GM19397 (cell line): Measurements from ENCODE around the gene AZIN2.

Experiments
- ATAC-seq: cut with Tn5 transposase; IDR thresholded peaks from one replicate; pipeline ENCODE4 v1.9.1; 2021; ENCODE audit warnings: mild to moderate bottlenecking, moderate library complexity; ENCODE audit not compliant: unreplicated experiment

The AZIN2 gene

GRCh38 chr1:33149453-33150190 is 68.7 kb downstream of the AZIN2 start:
- ATAC-seq = no peak

GRCh38 chr1:33150522-33150921 is 69.6 kb downstream of the AZIN2 start:
- ATAC-seq = no peak

- ATAC-seq = no peak
These were observed 70.2 kb downstream of the AZIN2 start for GRCh38 chr1:33151116-33151515.

- ATAC-seq = no peak
These were observed 71.9 kb downstream of the AZIN2 start for GRCh38 chr1:33152685-33153432.

GRCh38 chr1:33153650-33154049 is 72.7 kb downstream of the AZIN2 start:
- ATAC-seq = no peak

GRCh38 chr1:33155877-33156538 is 75.1 kb downstream of the AZIN2 start:
- ATAC-seq = no peak

GRCh38 chr1:33157131-33157530 is 76.2 kb downstream of the AZIN2 start:
- ATAC-seq = no peak

GRCh38 chr1:33158366-33158765 is 77.4 kb downstream of the AZIN2 start:
- no peak for ATAC-seq

GRCh38 chr1:33159577-33159976 is 78.6 kb downstream of the AZIN2 start:
- no peak for ATAC-seq

- no peak for ATAC-seq
These were observed 80.2 kb downstream of the AZIN2 start for GRCh38 chr1:33161061-33161681.

GRCh38 chr1:33162141-33162540 is 81.2 kb downstream of the AZIN2 start:
- no peak for ATAC-seq

GRCh38 chr1:33163621-33164519 is 82.9 kb downstream of the AZIN2 start:
- no peak for ATAC-seq

- no peak for ATAC-seq
These were observed 84.3 kb downstream of the AZIN2 start for GRCh38 chr1:33165209-33165608.

- ATAC-seq = no peak
These were observed 84.9 kb downstream of the AZIN2 start for GRCh38 chr1:33165809-33166208.

- no peak for ATAC-seq
These were observed 86.9 kb downstream of the AZIN2 start for GRCh38 chr1:33167650-33168447.

GRCh38 chr1:33168556-33169289 is 87.8 kb downstream of the AZIN2 start:
- no peak for ATAC-seq

- ATAC-seq = no peak
These were observed 88.5 kb downstream of the AZIN2 start for GRCh38 chr1:33169290-33170055.
